ENCODE data around the gene ERCC6L2. TPM values are rescaled to one million over a fixed set of nuclear protein-coding genes. Genes with fewer than 3 reads are reported as not detected.

The ERCC6L2 gene
- total and polyA plus RNA-seq, 10 of the 15 experiments (the other 5 are each of a cell fraction or from before 2014, with no cell fraction given), result 8.1 to 45.0 (median 22.6) TPM

GRCh38 chr9:95923794-95924193, 48.3 kb downstream of the ERCC6L2 start:
- H3K4me1 ChIP-seq (ENCODE audit: control insufficient read depth, insufficient read depth, low read length), result no peaks in the 10 kb centered on the region
- intact Hi-C loops (cut with micrococcal nuclease; ENCODE audit: unreplicated experiment), result no loop called here
- CTCF ChIA-PET, result no interaction called here
- H3K79me2 ChIP-seq (ENCODE audit: control insufficient read depth, insufficient read depth, low read length), result no peaks in the 10 kb centered on the region
- H4K20me1 ChIP-seq (ENCODE audit: control insufficient read depth, insufficient read depth), result no peaks in the 10 kb centered on the region
- RAD21 ChIA-PET (ENCODE audit: unreplicated experiment), result no interaction called here
- DNase-seq (ENCODE audit: low read depth, low spot score) (no peak), ATAC-seq (no peak), FAIRE-seq (no peak)
- H3K4me2 ChIP-seq (ENCODE audit: control insufficient read depth, insufficient read depth), result no peak overlapping the region
- H3K36me3 ChIP-seq (ENCODE audit: control insufficient read depth in 2 of 2, insufficient read depth in 2 of 2, low read length in 1 of 2), result peaks cover 0 to 9% of the 10 kb centered on the region in 2 experiments; a peak in 3 of 4 replicates
- no peak overlapping the region for H2AFZ ChIP-seq (ENCODE audit: control insufficient read depth, low read depth, low read length)
- H3K27ac ChIP-seq (ENCODE audit: control insufficient read depth, insufficient read depth), result no peak overlapping the region
- in situ Hi-C loops (cut with MboI), result no loop called here
- H3K27me3 ChIP-seq (replicated peaks in 1 of 2; ENCODE audit: control insufficient read depth in 2 of 2, insufficient read depth in 2 of 2, low read length in 1 of 2), result no peaks in the 10 kb centered on the region
- BruUV-seq (replicated peaks), result no TSS peak
- POLR2A ChIA-PET, result no interaction called here
- H3K9ac ChIP-seq (ENCODE audit: control insufficient read depth, insufficient read depth, low read length), result no peak overlapping the region
- no peak overlapping the region for H3K4me3 ChIP-seq
- no peaks in the 10 kb centered on the region for H3K9me3 ChIP-seq (replicated peaks; ENCODE audit: control insufficient read depth, insufficient read depth, low read length)
- 97% methylated on average over 2 of the region's 2 CpGs for WGBS (ENCODE audit: insufficient coverage, insufficient replicate concordance, low lambda C conversion rate, missing lambda C conversion rate)
- SMC1A ChIA-PET (ENCODE audit: uncharacterized antibody, unreplicated experiment), result no interaction called here
- no peak for TF ChIP-seq TCF7 (IDR thresholded peaks at IDR 0.05; ENCODE audit: borderline replicate concordance)
- TF ChIP-seq SIX5 (IDR thresholded peaks at IDR 0.05; ENCODE audit: low read depth, low read length, severe bottlenecking), result no peak
- TF ChIP-seq IKZF1 (conservative IDR thresholded peaks at IDR 0.05), result no peak
- TF ChIP-seq SP1 (IDR thresholded peaks at IDR 0.05; ENCODE audit: low read depth, low read length), result no peak
- no peak for TF ChIP-seq TBL1XR1 (IDR thresholded peaks at IDR 0.05; ENCODE audit: low read depth, low read length)
- TF ChIP-seq YY1 (IDR thresholded peaks at IDR 0.05; ENCODE audit: low read depth, low read length), result no peak
- no peak for TF ChIP-seq ZBTB33 (IDR thresholded peaks at IDR 0.05)
- no peak for TF ChIP-seq PBX3 (IDR thresholded peaks at IDR 0.05; ENCODE audit: insufficient replicate concordance, low read depth, low read length)
- no peak for TF ChIP-seq NR2F1 (conservative IDR thresholded peaks at IDR 0.05)

Measured in GM12878 (cell line).